GM21381 (cell line): ENCODE data around the gene CACNA2D4.

Source experiments
- ATAC-seq: cut with Tn5 transposase; IDR thresholded peaks from one replicate; pipeline ENCODE4 v1.9.1; 2021; ENCODE audit warnings: mild to moderate bottlenecking, moderate library complexity; ENCODE audit not compliant: unreplicated experiment

Gene CACNA2D4

DNA sequence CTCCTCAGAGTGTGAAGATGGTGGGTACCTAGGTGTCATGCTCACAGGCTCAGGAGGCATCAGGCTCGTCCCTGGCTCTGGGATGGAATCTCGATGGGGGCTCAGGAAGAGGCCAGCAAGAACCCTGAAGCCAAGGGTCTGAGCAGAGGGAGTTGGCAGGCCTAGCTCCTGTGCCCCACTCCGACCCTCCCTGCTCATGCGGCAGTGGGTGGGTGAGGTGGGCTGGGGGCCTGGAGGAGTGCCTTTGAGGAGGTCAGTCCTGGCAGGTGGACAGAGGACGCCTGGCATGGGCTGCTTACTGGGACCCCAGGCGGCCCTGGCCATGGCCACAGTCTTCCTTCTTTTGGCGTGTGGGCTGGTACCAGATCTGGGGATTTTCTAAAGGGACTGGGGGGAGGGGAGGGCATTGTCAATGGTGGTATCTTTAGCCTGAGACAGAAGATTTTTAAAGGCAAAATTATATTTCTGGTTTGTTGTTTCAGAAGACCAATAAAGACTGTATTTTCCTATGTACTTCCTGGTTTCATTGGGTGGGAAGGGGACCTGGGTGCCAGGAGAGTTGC lies 82.1 kb downstream of the CACNA2D4 start:
- ATAC-seq: no peak

DNA sequence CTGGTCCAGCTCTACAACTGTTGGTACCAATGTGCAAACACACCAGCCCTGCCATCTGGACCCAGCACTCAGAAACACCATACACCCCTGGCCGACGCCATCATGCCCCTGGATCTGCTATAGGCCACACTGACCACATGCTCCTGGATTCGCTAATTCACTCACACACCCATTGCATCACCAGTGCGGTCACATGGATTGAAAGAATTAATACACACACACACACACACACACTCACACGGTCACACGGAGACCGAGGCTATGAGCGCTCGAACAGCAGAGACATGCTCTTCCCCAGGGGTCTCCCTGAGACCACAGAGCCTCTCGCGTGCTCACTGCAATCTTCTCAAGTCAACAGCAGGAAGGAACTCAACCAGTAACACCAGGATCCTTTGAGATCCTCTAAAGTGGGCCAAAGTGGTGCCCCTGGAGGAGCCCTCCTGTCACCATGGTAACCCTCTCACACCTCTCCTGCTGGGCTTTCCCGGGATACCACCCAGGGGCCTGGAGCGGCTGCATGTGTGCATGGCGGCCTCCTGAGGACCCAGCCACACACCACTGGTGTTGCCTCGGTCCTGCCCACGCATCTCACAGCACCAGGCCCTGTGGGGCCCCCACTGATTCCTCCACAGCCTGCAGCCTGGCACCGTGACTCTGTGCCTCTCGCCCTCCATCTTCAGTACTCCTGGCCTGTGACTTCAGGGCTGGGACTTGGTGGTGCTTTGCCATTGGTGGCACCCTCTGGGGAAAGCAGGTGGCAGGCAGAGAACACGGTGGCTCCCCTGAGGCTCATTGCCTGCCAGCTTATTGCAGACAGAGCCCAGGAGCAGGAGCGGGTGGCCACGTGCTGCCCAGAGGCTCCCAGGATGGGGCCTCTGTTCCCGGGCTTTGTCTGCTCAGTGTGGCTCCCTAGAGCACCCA lies 83.0 kb downstream of the CACNA2D4 start:
- ATAC-seq: no peak

DNA sequence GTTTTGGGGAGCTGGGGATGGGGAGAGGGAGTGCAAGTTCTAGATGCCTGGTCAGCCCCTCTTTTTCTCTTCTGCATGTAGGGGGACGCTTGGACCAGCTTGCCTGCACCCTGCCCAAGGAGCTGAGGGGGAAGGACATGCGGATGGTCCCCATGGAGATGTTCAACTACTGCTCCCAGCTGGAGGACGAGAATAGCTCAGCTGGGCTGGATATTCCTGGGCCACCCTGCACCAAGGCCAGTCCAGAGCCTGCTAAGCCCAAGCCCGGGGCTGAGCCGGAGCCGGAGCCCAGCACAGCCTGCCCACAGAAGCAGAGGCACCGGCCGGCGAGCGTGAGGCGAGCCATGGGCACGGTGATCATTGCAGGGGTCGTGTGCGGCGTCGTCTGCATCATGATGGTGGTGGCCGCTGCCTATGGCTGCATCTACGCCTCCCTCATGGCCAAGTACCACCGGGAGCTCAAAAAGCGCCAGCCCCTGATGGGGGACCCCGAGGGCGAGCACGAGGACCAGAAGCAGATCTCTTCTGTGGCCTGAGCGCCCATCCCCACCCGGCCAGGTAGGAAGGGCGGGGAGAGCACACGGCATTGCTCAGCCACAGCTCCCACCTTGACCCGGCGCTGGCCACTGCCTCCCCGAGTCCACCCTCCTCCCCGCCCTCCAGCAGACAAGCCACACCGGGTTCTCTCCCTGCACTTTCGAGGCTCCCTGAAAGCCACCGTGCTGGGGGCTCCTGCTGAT lies 84.1 kb downstream of the CACNA2D4 start:
- ATAC-seq: no peak

DNA sequence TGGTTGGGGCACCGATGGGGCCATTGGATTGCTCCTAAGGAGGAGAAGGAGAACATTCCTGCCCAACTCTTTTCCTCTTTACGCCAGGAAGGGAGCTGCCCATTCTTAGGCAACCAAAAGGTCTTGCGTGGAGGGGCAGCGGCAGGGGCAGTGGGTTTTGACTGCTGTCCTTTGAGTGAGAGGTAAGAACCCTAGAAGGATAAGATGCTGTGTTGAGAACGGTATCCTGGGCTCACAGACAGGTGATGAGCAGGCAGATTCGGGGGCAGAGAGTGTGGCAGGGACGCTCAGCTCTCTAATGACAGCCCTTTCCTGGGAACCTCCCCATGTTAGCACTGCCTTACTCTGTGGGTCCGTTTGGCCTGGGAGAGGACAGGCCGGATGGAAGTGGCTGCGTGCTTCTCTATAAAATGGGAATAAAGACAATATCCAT lies 84.8 kb downstream of the CACNA2D4 start:
- no peak for ATAC-seq

DNA sequence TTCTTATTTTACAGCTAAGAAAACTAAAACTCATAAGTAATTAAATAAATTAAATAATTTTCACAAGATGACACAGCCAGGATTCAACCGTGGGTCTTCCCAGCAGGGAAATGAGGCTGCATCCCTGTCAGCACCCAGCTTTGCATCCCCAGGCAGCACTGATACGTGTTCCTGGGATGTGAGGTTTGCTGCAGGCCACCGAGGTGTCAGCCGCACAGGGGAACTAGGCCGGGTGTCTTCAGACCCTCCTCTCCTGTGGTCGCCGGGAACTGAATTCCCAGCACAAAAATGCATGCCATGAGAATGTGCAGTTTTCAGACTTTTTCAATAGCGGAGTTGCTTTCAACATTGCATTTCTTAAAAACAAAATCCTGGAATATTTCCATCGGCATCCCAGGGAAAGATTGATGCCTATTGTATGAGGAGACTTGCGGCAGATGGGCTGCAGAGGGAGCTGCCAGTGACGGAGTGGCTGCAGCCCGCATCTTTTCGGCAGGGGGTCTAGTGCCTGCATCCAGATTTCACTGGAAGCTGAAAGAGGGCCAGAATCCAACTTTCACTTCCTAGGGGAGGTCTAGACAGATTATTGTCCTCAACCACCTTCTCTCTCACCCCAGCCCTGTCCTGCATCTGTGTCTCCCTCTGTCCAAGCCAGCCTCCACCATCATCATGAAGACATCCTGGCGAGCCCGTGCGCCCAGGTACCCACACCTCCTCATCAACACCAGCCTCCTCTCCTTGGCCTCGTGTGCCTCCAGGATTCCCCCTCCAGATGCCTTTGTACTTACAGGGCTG lies 85.5 kb downstream of the CACNA2D4 start:
- no peak for ATAC-seq

DNA sequence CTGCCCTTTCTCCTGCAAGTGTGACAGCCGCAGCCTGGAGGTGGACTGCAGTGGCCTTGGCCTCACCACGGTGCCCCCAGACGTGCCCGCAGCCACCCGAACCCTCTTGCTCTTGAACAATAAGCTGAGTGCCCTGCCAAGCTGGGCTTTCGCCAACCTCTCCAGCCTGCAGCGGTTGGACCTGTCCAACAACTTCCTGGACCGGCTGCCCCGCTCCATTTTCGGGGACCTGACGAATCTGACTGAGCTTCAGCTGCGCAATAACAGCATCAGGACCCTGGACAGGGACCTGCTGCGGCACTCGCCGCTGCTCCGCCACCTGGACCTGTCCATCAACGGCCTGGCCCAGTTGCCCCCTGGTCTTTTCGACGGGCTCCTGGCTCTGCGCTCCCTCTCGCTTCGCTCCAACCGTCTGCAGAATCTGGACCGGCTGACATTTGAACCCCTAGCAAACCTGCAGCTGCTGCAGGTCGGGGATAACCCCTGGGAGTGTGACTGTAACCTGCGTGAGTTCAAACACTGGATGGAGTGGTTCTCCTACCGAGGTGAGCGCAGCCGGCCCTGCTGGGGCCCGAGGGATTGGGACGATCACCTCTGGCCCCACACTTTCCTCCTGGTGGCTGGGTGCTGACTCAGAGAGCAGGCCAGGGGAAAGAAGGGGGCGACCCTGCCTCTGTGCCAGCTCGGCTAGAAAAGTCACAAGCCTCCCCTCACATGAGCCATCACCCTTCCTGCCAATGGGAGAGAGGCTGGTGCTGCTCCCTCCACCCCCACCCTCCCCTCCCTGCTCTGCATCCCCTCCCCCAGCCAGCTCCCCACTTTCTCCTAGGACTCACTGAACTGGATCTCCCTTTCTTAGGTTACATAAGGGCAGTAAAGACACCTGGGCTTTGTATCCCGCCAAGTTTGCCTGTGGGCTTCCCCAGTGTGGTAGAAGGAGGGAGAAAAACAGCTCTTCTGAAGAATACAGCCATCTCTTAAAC lies 87.2 kb downstream of the CACNA2D4 start:
- no peak for ATAC-seq

DNA sequence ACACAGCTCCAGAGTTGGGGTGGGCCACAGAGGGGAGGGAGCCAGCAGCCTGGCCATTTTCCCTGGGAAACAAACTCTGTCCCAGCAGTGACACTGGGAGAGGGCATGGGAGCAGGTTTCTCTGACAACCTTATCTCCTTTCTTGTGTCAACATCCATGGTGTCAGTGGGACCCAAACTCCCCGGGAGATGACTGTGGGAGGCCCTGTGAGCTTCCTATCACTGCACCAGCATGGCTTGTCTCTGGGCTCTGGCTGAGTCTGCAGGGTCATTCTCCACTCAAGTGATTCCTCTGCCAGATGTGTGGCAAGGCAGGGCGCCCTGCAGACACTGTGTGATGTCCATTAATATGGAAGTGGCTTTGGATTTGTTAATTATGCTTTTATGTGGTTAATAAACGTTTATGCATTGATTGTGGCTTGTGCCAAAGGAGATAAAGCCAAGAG lies 88.0 kb downstream of the CACNA2D4 start:
- no peak for ATAC-seq

DNA sequence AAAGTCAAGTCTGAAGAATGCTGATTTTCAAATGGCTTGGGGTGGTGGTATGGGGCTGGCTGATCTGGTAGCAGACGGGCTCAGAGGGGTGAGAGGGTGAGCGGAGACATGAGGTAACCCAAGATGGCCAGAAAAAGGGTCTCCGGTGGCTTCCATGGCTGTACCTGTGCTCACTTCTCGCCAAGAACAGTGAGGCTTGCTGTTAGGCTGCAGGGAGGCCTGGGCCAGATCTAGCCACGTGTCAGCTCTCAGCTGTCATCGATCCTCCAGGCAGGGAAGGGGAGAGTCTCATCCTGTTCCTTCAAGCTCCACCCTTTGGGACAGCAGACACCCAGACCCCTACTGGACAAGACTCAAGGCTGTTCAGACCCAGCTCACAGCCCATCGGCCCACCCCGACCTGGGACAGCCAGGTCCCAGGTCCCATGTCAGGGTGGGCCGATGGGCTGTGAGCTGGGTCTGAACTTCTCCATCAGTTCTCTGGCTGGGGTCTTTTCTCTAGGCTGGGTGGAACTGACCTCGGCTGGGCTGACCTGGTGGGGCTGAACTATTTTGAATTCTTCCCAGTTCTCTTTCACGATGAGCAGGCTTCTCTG lies 89.0 kb downstream of the CACNA2D4 start:
- no peak for ATAC-seq

DNA sequence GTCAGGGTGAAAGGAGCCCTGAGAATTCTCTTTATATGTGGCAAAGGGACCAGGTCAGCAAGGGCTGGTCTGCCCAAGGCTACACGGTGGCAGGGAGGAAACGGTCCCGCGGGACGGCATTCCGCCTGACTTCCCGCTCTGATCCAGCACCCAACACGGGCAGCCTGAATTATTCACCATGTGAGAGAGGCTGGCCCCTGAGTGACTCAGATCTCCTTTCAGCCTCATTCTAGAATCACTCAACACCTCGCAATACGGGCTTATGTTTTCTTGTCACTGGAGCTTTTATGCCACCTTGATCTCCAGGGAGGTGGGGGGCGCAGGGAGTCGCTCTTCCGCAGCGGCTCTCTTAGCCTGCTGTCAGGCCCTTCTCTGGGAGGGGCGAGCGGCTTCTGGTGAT lies 89.6 kb downstream of the CACNA2D4 start:
- ATAC-seq: no peak

DNA sequence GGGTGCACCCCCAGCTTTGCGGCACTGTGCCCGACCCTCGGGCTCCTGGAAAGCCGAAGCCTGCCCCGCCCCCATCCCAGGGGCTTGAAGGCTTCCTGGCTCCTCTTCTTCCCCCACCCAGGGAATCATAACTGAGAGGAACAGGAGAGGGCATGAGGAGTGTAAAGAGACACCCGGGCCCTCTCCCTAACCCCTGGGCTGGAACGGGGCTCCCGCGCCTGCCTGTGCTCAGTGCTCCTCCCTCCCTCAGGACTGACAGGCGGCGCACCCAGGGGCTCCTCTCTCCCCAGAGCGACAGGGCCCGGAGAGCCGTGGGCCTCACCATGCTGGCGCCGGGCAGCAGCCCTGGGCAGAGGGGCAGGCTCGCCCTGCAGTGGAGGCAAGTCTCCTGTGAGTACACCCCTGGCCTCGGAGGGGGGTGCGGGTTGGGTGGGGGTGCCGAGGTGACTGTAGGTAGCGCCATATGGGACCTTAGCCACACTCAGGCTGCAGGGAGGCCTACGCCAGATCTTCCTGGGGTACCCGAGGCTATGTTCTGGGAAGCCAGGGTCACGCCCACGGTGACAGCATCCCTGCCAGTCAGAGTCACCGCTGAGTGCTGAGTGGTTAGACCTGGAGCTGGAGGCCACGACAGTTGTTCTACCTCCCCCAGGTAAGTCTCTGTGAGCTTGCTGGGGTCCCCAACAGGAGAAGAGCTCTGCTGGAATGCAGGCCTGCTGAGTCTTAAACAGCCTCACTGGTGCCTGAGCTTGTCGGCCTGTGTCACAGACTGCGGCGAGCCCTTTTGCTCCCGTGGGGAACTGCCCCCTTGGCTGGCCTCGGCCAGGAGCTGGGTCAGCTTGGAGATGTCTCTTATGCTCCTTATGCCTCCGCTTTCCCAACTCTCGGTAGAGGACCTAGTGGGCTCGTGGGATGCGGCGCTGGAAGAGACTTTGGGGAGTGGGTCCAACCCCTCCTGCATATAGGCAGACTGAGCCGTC lies 90.3 kb downstream of the CACNA2D4 start:
- ATAC-seq: no peak

DNA sequence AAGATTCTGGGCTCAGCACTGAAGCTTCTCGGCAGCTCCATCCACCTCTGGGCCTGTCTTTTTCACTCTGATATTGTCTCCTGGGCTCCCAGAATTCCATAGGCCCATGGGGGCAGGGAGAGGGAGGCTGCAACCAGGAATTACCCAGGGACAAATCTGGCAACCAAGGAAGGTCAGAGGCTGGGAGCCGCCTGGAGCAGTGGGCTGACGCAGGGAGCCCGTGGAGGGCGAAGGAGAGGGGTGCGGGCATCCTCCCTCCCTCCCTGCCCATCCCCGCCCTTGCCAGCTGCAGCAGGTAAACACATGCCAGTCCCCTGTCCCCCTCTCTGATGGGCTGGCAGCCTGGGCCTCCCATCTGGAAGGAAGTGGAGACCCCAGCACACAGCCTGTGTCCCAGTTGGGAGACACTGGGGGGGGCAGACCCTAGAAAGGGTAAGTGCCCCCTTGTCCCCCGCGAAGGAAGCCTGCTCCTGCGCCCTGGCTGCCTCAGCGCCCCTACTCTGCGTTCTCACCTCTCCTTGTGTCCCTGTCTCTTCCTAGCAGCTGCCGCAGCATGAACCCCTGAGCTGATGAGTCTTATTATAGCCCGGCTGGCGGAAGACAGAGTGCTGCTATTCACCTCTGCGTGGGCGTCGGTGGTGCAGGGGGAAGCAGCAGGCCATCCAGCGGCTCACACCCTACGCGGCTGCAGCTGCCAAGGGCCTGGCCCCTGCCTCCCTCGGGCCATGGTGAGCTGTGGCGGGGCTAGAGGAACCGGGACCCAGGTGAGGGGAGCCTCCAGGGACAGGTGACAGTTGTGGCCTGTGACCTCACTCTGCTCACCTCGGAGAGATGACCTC lies 91.4 kb downstream of the CACNA2D4 start:
- ATAC-seq: no peak

DNA sequence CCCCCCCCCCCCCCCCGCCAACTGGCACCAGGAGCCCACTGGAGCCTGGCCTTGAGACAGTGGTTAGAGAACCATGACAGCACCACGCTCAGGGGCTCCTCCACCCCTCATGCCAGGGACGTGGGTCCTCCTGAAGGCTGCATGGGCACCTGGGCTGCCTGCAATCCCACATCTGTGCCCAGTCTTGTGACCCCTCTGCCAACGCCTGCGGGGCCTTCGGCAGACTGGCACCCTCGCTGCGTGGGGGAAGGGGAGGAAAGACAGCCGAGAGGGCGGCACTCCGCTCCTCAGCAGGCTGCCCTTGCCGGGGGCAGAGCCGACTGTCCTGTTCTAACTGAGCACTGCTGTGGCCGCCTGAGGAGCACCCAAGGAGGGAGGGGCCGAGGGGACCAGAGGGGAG lies 92.1 kb downstream of the CACNA2D4 start:
- no peak for ATAC-seq

DNA sequence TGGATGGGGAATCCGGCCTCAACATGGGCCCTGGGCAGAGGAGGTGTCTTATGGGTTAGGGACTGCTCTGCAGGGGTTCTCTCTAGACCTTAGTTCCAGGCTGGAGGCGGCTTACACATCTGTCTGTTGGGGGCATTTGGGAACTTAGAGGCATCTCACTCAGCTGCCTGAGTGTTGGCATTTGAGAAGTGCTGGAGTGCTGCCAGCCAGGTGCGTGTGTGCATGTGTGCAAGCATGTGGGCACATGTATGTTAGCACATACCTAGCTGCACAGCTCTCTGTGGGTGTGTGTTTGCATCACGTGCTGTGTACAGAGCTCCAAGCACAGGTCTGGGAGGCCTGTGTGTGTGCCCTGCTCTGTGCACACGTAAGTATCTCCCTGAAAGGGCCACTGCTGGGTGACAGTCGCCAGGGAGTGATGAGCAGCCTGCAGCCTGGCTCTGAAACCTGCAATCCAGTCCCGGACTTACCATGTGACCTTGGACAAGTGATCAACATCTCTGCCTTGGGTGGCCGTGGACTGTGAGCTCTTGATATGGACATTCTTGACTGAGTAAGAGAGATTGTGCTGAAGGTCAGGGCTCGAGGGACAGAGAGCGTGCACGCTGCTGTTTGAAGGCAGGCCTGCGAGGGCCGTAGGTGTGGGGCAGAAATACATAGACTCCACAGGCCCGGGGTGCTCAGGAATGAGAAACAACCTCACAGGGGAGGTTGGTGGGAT lies 92.9 kb downstream of the CACNA2D4 start:
- no peak for ATAC-seq

DNA sequence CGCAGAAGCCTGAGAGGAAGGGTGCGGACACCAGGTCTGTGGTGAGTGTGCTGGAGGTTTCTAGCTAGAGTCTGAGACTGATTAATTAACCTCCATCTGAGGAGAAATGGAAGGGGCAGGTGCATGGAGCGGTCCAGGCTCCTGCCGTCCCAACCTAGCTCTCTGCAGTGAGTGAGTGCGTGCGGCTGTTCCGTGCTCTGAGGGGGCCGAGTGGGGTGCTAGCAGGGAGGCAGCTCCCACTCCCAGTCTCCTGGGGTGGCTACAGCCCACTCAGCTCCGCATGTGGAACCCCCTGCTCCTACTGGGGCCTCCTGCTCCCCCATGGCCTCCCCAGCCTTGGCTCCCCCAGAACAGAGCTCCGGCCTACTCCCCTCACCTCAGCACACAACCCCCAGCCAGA lies 95.2 kb downstream of the CACNA2D4 start:
- ATAC-seq: no peak

DNA sequence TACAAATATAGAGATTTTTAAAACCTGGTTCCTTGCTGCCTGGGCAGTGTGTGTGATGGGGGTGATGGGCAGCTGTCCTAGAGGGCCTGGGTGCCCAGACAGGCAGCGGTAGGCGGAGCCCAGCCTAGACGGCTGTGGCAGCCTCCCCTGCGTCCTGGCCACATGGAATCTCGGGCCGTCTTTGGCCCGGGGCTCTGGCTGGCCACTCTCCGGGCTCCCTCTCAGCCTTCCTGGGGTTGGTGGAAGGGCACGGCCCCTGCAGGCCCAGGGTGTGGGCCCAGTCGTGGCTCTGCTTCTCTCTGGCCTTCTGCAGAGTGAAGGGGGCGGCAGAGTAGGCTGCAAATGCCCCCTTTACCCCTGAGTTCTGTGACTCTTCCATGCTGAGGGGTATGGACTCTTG lies 95.8 kb downstream of the CACNA2D4 start:
- ATAC-seq: no peak

DNA sequence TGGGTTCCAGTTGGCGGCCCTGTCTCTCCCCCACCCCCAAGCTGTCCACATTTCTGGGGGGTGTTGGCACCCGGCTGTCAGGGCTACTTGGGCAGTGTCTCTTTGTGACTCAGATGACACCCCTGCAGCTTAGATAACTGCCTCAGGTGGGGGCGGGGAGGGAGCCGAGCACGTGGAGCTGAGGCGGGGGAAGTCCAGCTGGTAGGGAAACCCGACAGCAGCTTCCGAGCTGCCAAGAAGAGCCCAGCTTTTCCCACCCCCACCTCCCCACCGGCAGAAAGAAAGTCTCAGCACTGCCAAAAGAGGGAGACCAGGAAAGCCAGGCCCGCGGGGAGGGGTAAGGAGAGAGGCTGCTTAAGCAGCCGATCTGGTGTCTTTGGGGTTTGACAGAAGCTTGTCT lies 96.6 kb downstream of the CACNA2D4 start:
- no peak for ATAC-seq

DNA sequence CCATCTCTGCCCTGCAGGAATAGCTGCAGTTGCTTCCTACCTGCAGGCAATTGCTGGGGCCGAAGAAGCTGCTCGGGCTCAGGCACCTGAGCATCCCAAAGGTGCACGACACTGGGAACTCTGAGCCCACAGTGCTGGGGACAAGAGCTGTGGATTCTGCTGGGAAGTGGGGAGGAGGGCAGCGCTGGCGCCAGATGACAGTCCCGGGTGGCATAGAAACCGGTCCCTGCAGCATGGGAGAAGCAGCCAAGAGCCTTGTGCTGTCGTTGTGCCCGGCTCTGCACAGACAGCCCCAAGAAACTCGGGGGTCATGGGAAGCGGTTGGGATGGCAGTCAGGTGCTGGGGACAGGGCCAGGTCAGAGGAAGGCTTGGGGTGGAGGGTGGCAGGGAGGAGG lies 97.6 kb downstream of the CACNA2D4 start:
- ATAC-seq: no peak
